ENCODE data around the gene KERA.

GRCh38 chr12:91073426-91073825 is 15.6 kb upstream of the KERA start:
- TF ChIP-seq REST (IDR thresholded peaks at IDR 0.05; ENCODE audit: low read depth): no peak
- no peak for TF ChIP-seq MAX (IDR thresholded peaks at IDR 0.05)
- TF ChIP-seq ZBTB7A (IDR thresholded peaks at IDR 0.05; ENCODE audit: low read depth): no peak
- no peak for TF ChIP-seq RAD21 (IDR thresholded peaks at IDR 0.05; ENCODE audit: low read depth)
- no peak for TF ChIP-seq EGR1 (IDR thresholded peaks at IDR 0.05)
- TF ChIP-seq TAF1 (IDR thresholded peaks at IDR 0.05; ENCODE audit: low read depth): no peak
- no peak for TF ChIP-seq NFIC (IDR thresholded peaks at IDR 0.05)
- no peak for TF ChIP-seq EP300 (IDR thresholded peaks at IDR 0.05; ENCODE audit: borderline replicate concordance)
- no peak for TF ChIP-seq YY1 (IDR thresholded peaks at IDR 0.05; ENCODE audit: low read depth)
- no peak for TF ChIP-seq CEBPB (IDR thresholded peaks at IDR 0.05)
- no peak for TF ChIP-seq CREB1 (IDR thresholded peaks at IDR 0.05; ENCODE audit: low read depth)
